Ishikawa (cell line): Measurements from ENCODE around the gene TMEM108.

Source experiments
- EGR1 ChIP-seq: IDR thresholded peaks from 2 replicates; pipeline ENCODE4 v1.6.1; 2012
- EP300 ChIP-seq: IDR thresholded peaks from 2 replicates; pipeline ENCODE4 v1.6.1; 2012; ENCODE audit warnings: borderline replicate concordance
- YY1 ChIP-seq: IDR thresholded peaks from 2 replicates; pipeline ENCODE4 v1.6.1; 2012; ENCODE audit warnings: low read depth

- TF ChIP-seq EP300 (no peak), EGR1 (no peak), YY1 (no peak)
Measured at GRCh38 chr3:133047980-133048379, 9.8 kb downstream of the TMEM108 start.
